K562 (cell line): Measurements from ENCODE around the gene RXRA. TPM values are rescaled to one million over a fixed set of nuclear protein-coding genes. Genes with fewer than 3 reads are reported as not detected.

Source experiments
- ATAC-seq: fragments of 200-7000 bp; cut with Tn5 transposase; 3 replicates; pipeline ENCODE4 v1.9.1; 2020; ENCODE audit warnings: moderate library complexity
- BruUV-seq: library from RNA; stranded (reverse); fragments of 400-500 nt; replicated peaks from 2 replicates; lab custom pipeline; 2021; lab: Mats Ljungman, UMichigan
- CTCF ChIA-PET: fragments of 300-600 bp; formaldehyde crosslinking; extraction: SDS; loops from one replicate; lab custom pipeline; 2021; ENCODE audit warnings: low intra/inter-chr PET ratio; lab: Yijun Ruan, JAX
- POLR2A ChIA-PET: fragments of 300-600, 350-650 bp; sonication (Branson Sonifier 250); formaldehyde crosslinking; extraction: SDS; loops from one replicate; lab custom pipeline; 2021; ENCODE audit warnings: antibody characterized with exemption, inconsistent platforms; lab: Yijun Ruan, JAX
- DNase-seq, 4 experiments: peaks; one replicate each; pipeline versions ENCODE4 v3.0.0 to v3.0.0-alpha.2; 2011 to 2018; ENCODE audit warnings: low spot score in 3 of 4, mixed read lengths in 3 of 4; ENCODE audit errors: extremely low read depth in 1 of 4
- FAIRE-seq: peaks from 2 replicates; lab custom pipeline; 2011; peaks lifted over from hg19 to GRCh38; lab: Jason Lieb, UNC
- H2AFZ ChIP-seq: 2 replicates; pipeline ENCODE4 v1.6.0; 2011; ENCODE audit warnings: low read depth, low read length, control low read depth, inconsistent platforms
- H3K27ac ChIP-seq: fragments of 200-600 bp; 3 replicates; pipeline ENCODE4 v1.8.0; 2011; ENCODE audit warnings: low read depth, mild to moderate bottlenecking, control low read depth, inconsistent platforms, low read length, moderate library complexity, mixed read lengths; ENCODE audit errors: extremely low read depth
- H3K27me3 ChIP-seq, 2 experiments: fragments of 300-600 bp in 1 of 2; 2 replicates in 1 of 2; 3 replicates in 1 of 2; pipeline versions ENCODE4 v1.6.0 to v1.8.0; 2011; ENCODE audit warnings: inconsistent platforms in 2 of 2, low read length in 2 of 2, mild to moderate bottlenecking in 1 of 2, mixed read lengths in 1 of 2, moderate library complexity in 1 of 2; ENCODE audit not compliant: control insufficient read depth in 2 of 2, insufficient read depth in 2 of 2
- H3K36me3 ChIP-seq: fragments of 300-600 bp; 3 replicates; pipeline ENCODE4 v1.8.0; 2011; ENCODE audit warnings: mild to moderate bottlenecking, low read length, inconsistent platforms; ENCODE audit not compliant: control insufficient read depth, insufficient read depth
- H3K4me1 ChIP-seq, 2 experiments: fragments of 200-600 bp in 1 of 2; replicated peaks in 1 of 2; 2 replicates in 1 of 2; 3 replicates in 1 of 2; pipeline versions ENCODE4 v1.5.1 to v1.8.0; 2011; ENCODE audit warnings: inconsistent platforms in 2 of 2, low read length in 2 of 2, mild to moderate bottlenecking in 1 of 2, mixed read lengths in 1 of 2, moderate library complexity in 1 of 2; ENCODE audit not compliant: control insufficient read depth in 2 of 2, insufficient read depth in 2 of 2
- H3K4me2 ChIP-seq: 2 replicates; pipeline ENCODE4 v1.6.1; 2011; ENCODE audit warnings: low read length, control low read depth, inconsistent platforms, mixed read lengths; ENCODE audit not compliant: insufficient read depth
- H3K4me3 ChIP-seq: fragments of 200-600 bp; sonication (generic), shearing (Covaris generic); 2 replicates; pipeline ENCODE4 v1.5.1; 2016; ENCODE audit warnings: control low read depth, inconsistent platforms
- H3K79me2 ChIP-seq: fragments of 200-600 bp; 3 replicates; pipeline ENCODE4 v1.8.0; 2011; ENCODE audit warnings: low read length, inconsistent platforms; ENCODE audit not compliant: control insufficient read depth, insufficient read depth
- H3K9ac ChIP-seq, 2 experiments: 2 replicates each; pipeline versions ENCODE4 v1.6.0 to v1.6.1; 2011; ENCODE audit warnings: low read depth in 2 of 2, low read length in 2 of 2, control low read depth in 1 of 2, inconsistent platforms in 1 of 2, mild to moderate bottlenecking in 1 of 2, mixed read lengths in 1 of 2; ENCODE audit not compliant: insufficient read depth in 1 of 2
- H3K9me1 ChIP-seq: one replicate; pipeline ENCODE4 v1.6.0; 2011; ENCODE audit warnings: inconsistent platforms, mild to moderate bottlenecking, low read length, moderate library complexity; ENCODE audit not compliant: control insufficient read depth, insufficient read depth
- H3K9me3 ChIP-seq: replicated peaks from 2 replicates; pipeline ENCODE4 v1.5.1; 2011; ENCODE audit warnings: low read depth, low read length, inconsistent platforms; ENCODE audit not compliant: control insufficient read depth, insufficient read depth
- H4K20me1 ChIP-seq: replicated peaks from 2 replicates; pipeline ENCODE4 v1.6.1; 2011; ENCODE audit warnings: low read length, inconsistent platforms, mixed read lengths; ENCODE audit not compliant: control insufficient read depth, insufficient read depth
- ATF1 ChIP-seq, 2 experiments: fragments of 450-650 bp in 1 of 2; IDR thresholded peaks; 2 replicates each; pipeline ENCODE4 v1.6.1; 2016; ENCODE audit warnings: missing compliant biosample characterization in 1 of 2, missing genetic modification characterization in 1 of 2
- BHLHE40 ChIP-seq: IDR thresholded peaks from 2 replicates; pipeline ENCODE4 v1.6.1; 2011; ENCODE audit warnings: low read length, improper control_type of control experiment
- HNRNPL ChIP-seq: fragments of 200-400 bp; formaldehyde crosslinking; IDR thresholded peaks from 2 replicates; pipeline ENCODE4 v1.6.1; 2017; ENCODE audit warnings: low read depth, mild to moderate bottlenecking, low read length
- KDM2B ChIP-seq: fragments of 250-450 bp; sonication (Bioruptor Pico); IDR thresholded peaks from 2 replicates; pipeline ENCODE4 v1.8.0; 2021; ENCODE audit warnings: mild to moderate bottlenecking, moderate library complexity
- KLF16 ChIP-seq: IDR thresholded peaks from 2 replicates; pipeline ENCODE4 v1.6.1; 2016; ENCODE audit warnings: antibody characterized with exemption
- MAFK ChIP-seq: IDR thresholded peaks from 2 replicates; pipeline ENCODE4 v1.6.1; 2011; ENCODE audit warnings: low read length, improper control_type of control experiment
- MAX ChIP-seq: sonication (generic); formaldehyde crosslinking; IDR thresholded peaks from 2 replicates; pipeline ENCODE4 v1.9.0; 2022; ENCODE audit warnings: mild to moderate bottlenecking, missing genetic modification reagents
- PCBP2 ChIP-seq: fragments of 200-400 bp; formaldehyde crosslinking; IDR thresholded peaks from 2 replicates; pipeline ENCODE4 v1.6.1; 2018; ENCODE audit warnings: low read length, low read depth, mild to moderate bottlenecking, moderate library complexity; ENCODE audit not compliant: poor library complexity, severe bottlenecking
- PHB2 ChIP-seq: fragments of 450-650 bp; IDR thresholded peaks from 2 replicates; pipeline ENCODE4 v1.6.1; 2017; ENCODE audit warnings: low read depth
- RB1 ChIP-seq: fragments of 450-650 bp; IDR thresholded peaks from 2 replicates; pipeline ENCODE4 v1.6.1; 2017; ENCODE audit warnings: low read depth, mild to moderate bottlenecking
- RBBP5 ChIP-seq: fragments of 200-600 bp; sonication (generic); IDR thresholded peaks from 2 replicates; pipeline ENCODE4 v1.6.1; 2012; ENCODE audit warnings: borderline replicate concordance, mild to moderate bottlenecking, low read length, control low read depth, inconsistent platforms; ENCODE audit not compliant: insufficient read depth, poor library complexity, severe bottlenecking
- RNF2 ChIP-seq: sonication (generic); IDR thresholded peaks from 2 replicates; pipeline ENCODE4 v1.6.1; 2016
- VEZF1 ChIP-seq: fragments of 200-800 bp; sonication (Bioruptor generic); IDR thresholded peaks from 2 replicates; pipeline ENCODE4 v1.6.1; 2017; ENCODE audit warnings: missing genetic modification characterization, missing compliant biosample characterization
- ZNF224 ChIP-seq: sonication (generic); formaldehyde crosslinking; IDR thresholded peaks from 2 replicates; pipeline ENCODE4 v1.8.0; 2022; ENCODE audit warnings: mild to moderate bottlenecking, missing genetic modification reagents
- WGBS: fragments of 100-300 bp; shearing (Covaris generic); methylation state at CpG from one replicate; pipeline ENCODE4 v1.1.6; 2016; ENCODE audit warnings: low coverage, mixed read lengths; ENCODE audit not compliant: insufficient coverage; ENCODE audit errors: missing lambda C conversion rate; 5-methylcytosine and 5-hydroxymethylcytosine counted together
- in situ Hi-C: fragments of 300-500 bp; cut with MboI; formaldehyde crosslinking; loops from 4 replicates; pipeline ENCODE4 v1.15.0; 2018; ENCODE audit warnings: inconsistent platforms, mixed read lengths
- intact Hi-C: fragments of 100-400 bp; cut with micrococcal nuclease; formaldehyde crosslinking; loops from 2 replicates; pipeline ENCODE4 v1.14.2; 2022
- polyA plus RNA-seq, 8 experiments: library from polyadenylated mRNA; depleted of rRNA in 4 of 8; stranded (reverse) in 5 of 8; unstranded in 3 of 8; fragments of >200 nt; fragmentation: Nextera tagmentation in 2 of 8; fragmentation: Illumina TruSeq in 1 of 8; extraction: Ambion mirVana in 2 of 8; extraction: Trizol in 1 of 8; gene quantifications; 2 replicates each; pipeline versions ENCODE4 v1.2.1 to v1.2.3, GENCODE V29; 2011 to 2014; ENCODE audit warnings: inconsistent platforms in 1 of 8, missing spikeins in 1 of 8
- total RNA-seq, 7 experiments: library from RNA; depleted of rRNA in 6 of 7; stranded (reverse); fragments of >200 nt in 6 of 7; fragmentation: Illumina TruSeq in 2 of 7; extraction: Trizol in 2 of 7; gene quantifications; 2 replicates each; pipeline versions ENCODE4 v1.2.1 to v1.2.3, GENCODE V29; 2011 to 2021; ENCODE audit warnings: low replicate concordance in 1 of 7
- TF ChIP-seq, protein P1 (sequence below), 2 experiments: fragments of 450-650 bp in 1 of 2; IDR thresholded peaks; 2 replicates each; pipeline ENCODE4 v1.6.1; 2011 to 2017; ENCODE audit warnings: low read depth in 2 of 2, antibody characterized with exemption in 1 of 2, borderline replicate concordance in 1 of 2, low read length in 1 of 2, mild to moderate bottlenecking in 1 of 2, mixed read lengths in 1 of 2; ENCODE audit not compliant: control insufficient read depth in 1 of 2

Gene RXRA
- total and polyA plus RNA-seq, 9 of the 15 experiments (the other 6 are each of a cell fraction or from before 2014, with no cell fraction given) = 0.35 to 23.6 (median 4.6) TPM

DNA sequence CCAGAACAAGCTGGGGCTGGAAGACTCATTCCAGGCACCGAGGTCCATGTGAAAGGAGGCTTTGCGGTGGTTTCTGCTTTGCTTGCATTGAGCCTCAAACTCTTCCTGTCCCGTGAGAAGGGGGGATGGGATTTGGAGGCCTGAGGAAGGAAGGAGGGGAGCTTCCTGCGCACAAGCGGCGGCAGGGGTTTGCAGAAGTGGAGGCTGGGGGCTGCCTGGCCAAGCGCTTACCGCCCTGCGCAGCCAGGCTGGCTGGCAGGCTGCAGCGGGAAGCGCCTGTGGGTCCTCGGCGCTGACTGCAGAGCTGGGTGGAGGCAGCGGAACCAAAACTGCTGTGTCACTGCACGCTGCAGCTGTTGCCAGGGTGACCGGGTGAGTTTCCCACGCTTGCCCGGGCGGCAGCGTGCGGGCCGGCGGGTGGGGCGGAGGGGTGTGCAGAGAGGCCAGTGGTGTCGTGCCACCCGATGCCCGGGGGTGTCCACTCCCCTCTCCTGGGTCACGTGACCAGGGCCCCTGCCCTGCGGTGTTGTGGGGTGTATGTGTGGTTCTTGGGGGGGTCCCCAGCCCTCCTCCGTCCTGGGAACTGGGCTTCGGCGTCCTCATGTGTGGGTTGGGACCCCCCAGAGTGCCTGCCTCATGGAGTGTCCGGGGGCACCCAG lies 81.0 kb downstream of the RXRA start:
- in situ Hi-C loops = no loop called here
- WGBS = 3% methylated on average over 32 of the region's 33 CpGs
- ATAC-seq = peak; percentile 95
- Histone ChIP-seq H3K79me2 (peaks cover 5% of the 10 kb centered on the region), H3K4me2 (peak overlapping the region; percentile 64), H3K27ac (peak overlapping the region; percentile 55; the same call in 2 of the 3 replicates), H3K4me3 (peak overlapping the region; percentile 8; the same call in 1 of the 2 replicates), H4K20me1 (peaks cover 62% of the 10 kb centered on the region), H3K36me3 (no peaks in the 10 kb centered on the region), H3K4me1 (peaks cover 35 to 97% of the 10 kb centered on the region in 2 experiments), H3K9me1 (peaks cover 19% of the 10 kb centered on the region), H3K27me3 (no peaks in the 10 kb centered on the region), H3K9me3 (no peaks in the 10 kb centered on the region), H2AFZ (no peak overlapping the region), H3K9ac (peak overlapping the region in 1 of 2 experiments; percentile 83; a peak in 3 of 4 replicates)
- BruUV-seq = no TSS peak
- ChIA-PET POLR2A (interaction anchor here (0.5 to 0.8 kb wide), 5 partner anchors 8 to 241 kb away, joined by 3 to 4 read pairs (median 3); no protein-coding TSS in a partner anchor), CTCF (no interaction called here)
- FAIRE-seq = peak; percentile 93
- DNase-seq = peak; percentile 90 to 95 (median 94)
- intact Hi-C loops = no loop called here
- peak; percentile 34 for TF ChIP-seq RBBP5
- TF ChIP-seq KLF16 = no peak
- no peak for TF ChIP-seq ATF1 (CRISPR knock-in tag; IDR thresholded peaks at IDR 0.05)
- 0 out of 2 replicates have a peak, but pooled peaks have one; percentile 37 for TF ChIP-seq ATF1 (tag; IDR thresholded peaks at IDR 0.05)
- peak; percentile 72 for TF ChIP-seq RNF2
- no peak for TF ChIP-seq PCBP2
- TF ChIP-seq VEZF1 (CRISPR knock-in tag) = peak; percentile 87
- TF ChIP-seq RB1 = peak; percentile 54; the same call in 1 of the 2 replicates
- peak; percentile 96 for TF ChIP-seq HNRNPL
- peak; percentile 78 for TF ChIP-seq BHLHE40
- no peak for TF ChIP-seq ZNF224 (CRISPR knock-in tag)
- peak; percentile 95 for TF ChIP-seq MAX (CRISPR knock-in tag)
- TF ChIP-seq, protein P1, sequence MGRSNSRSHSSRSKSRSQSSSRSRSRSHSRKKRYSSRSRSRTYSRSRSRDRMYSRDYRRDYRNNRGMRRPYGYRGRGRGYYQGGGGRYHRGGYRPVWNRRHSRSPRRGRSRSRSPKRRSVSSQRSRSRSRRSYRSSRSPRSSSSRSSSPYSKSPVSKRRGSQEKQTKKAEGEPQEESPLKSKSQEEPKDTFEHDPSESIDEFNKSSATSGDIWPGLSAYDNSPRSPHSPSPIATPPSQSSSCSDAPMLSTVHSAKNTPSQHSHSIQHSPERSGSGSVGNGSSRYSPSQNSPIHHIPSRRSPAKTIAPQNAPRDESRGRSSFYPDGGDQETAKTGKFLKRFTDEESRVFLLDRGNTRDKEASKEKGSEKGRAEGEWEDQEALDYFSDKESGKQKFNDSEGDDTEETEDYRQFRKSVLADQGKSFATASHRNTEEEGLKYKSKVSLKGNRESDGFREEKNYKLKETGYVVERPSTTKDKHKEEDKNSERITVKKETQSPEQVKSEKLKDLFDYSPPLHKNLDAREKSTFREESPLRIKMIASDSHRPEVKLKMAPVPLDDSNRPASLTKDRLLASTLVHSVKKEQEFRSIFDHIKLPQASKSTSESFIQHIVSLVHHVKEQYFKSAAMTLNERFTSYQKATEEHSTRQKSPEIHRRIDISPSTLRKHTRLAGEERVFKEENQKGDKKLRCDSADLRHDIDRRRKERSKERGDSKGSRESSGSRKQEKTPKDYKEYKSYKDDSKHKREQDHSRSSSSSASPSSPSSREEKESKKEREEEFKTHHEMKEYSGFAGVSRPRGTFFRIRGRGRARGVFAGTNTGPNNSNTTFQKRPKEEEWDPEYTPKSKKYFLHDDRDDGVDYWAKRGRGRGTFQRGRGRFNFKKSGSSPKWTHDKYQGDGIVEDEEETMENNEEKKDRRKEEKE (IDR thresholded peaks at IDR 0.05; ENCODE audit: borderline replicate concordance in 1 of 2, control insufficient read depth in 1 of 2, low read depth in 2 of 2, low read length in 1 of 2) = no peak
- peak; percentile 93 for TF ChIP-seq MAFK
- no peak for TF ChIP-seq PHB2
- TF ChIP-seq KDM2B (CRISPR knock-in tag) = peak; percentile 96
